SW 1271 (cell line): ENCODE data around the gene OR6C4.
"Not testable (repeated sequence)": the region's sequence is repeated elsewhere in the genome, so short reads cannot be mapped to it uniquely, and the experiment has no call there.

Source experiments
- DNase-seq, 2 experiments: peaks; one replicate each; lab custom pipeline; 2025; lab: John Stamatoyannopoulos, UW

OR6C4 gene

GRCh38 chr12:55549302-55549701 is at the start of gene OR6C4:
TSS of gene OR6C4 (plus strand) at chr12:55549602. CDS start at chr12:55551227, 1,625 bp downstream.
- no peak for DNase-seq

DNA sequence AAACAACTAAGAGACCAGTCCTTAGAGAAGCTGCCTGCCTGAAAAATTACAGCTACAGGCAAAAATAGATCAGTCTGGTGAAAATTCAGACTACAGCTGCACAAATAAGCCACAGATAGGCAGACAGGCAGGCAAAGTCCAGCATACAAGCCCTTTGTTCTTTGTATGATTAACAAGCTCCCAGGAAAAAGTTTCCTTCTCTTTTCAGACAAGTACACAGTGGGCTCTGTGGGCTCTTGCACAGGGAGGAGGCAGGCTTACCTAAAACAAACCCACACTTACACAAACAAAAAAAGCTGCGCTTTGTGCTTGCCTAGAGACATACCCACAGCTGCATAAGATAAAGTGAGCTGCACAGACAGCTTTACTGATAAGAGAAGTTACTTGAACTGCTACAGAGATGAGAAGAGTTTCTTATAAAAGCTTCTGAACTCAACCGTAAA is 49.6 kb upstream of the OR6C4 start:
- no peak for DNase-seq

DNA sequence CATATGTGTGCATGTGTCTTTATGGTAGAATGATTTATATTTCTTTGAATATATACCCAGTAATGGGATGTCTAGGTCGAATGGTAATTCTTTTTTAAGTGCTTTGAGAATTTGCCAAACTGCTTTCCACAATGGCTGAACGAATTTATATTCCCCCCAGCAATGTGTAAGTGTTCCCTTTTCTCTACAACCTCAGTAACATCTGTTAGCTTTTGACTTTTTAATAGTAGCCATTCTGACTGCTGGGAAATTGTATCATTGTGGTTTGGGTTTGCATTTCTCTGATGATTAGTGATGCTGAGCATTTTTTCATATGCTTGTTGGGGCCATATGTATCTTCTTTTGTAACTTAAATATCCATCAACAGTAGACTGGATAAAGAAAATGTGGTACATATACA is 47.8 kb upstream of the OR6C4 start:
- DNase-seq: no peak

GRCh38 chr12:55515696-55516095 is 33.7 kb upstream of the OR6C4 start:
- DNase-seq: no peak

DNA sequence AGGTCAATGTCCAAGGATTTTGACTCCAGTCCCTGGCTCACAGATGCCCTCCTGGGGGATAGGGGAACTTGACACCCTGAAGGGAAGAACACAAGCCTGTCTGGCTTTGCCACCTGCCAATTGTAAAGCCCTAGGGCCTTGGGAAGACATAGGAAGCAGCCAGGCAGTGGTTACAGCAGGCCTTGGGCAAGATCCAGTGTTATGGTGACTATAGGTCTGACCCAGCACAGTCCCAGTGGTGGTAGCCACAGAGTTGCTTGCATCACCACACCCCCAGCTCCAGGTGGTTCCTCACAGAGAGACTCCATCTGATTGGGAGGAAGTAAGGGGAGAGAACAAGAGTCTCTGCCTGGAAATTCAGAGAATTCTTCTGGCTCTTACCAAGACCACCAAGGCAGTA is 33.0 kb upstream of the OR6C4 start:
- no peak for DNase-seq

DNA sequence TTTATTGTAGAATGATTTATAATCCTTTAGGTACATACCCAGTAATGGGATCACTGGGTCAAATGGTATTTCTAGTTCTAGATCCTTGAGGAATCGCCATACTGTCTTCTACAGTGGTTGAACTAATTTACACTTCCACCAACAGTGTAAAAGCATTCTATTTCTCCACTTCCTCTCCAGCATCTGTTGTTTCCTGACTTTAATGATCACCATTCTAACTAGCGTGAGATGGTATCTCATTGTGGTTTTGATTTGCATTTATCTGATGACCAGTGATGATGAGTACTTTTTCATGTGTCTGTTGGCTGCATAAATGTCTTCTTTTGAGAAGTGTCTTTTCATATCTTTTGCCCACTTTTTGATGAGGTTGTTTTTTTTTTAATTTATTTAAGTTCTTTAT is 1.2 kb upstream of the OR6C4 start:
- DNase-seq: not testable (repeated sequence)

- DNase-seq: no peak
Measured at GRCh38 chr12:55548756-55549155, 646 bp upstream of the OR6C4 start.

- no peak for DNase-seq
Measured at GRCh38 chr12:55554296-55554695, 4.9 kb downstream of the OR6C4 start.

DNA sequence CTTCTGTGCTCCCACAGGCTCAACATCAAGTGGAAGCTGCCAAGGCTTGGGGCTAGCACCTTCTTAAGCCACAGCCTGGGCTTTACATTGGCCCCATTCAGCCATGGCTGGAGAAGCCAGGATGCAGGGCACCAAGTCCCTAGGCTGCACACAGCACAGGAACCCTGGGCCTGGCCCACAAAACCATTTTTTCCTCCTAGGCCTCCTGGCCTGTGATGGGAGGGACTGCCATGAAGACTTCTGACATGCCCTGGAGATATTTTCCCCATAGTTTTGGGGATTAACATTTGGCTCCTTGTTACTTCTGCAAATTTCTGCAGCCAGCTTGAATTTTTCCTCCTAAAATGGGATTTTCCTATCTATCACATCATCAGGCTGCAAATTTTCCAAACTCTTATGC is 20.7 kb downstream of the OR6C4 start:
- not testable (repeated sequence) for DNase-seq

GRCh38 chr12:55570689-55571088 is 21.3 kb downstream of the OR6C4 start:
- not testable (repeated sequence) for DNase-seq

- no peak for DNase-seq
Measured at GRCh38 chr12:55572168-55572567, 22.8 kb downstream of the OR6C4 start, which contains the start of gene OR2AP1. TSS of gene OR2AP1 (plus strand) at chr12:55572468. CDS start at chr12:55574415, 1,947 bp downstream.

DNA sequence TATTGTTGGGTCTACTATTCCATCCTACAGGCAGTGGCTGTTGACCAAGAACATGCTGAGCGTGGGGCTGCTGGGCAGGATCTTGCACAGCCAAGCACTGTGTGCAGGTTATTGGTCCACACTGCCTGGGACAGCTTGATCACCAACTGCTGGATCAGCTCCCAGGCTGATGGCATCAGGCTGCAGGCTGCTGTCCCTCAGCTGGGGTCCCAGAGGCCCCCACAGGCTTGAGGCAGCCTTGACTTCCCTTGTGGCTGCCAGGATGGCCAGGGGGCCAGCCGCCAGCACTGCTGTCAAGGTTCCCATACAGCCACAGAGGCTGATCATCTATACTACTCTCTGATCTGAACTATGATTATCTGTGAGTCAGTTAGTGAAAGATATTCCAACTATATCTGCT is 32.7 kb downstream of the OR6C4 start:
- no peak for DNase-seq

- DNase-seq: no peak
Measured at GRCh38 chr12:55585817-55586216, 36.4 kb downstream of the OR6C4 start.

DNA sequence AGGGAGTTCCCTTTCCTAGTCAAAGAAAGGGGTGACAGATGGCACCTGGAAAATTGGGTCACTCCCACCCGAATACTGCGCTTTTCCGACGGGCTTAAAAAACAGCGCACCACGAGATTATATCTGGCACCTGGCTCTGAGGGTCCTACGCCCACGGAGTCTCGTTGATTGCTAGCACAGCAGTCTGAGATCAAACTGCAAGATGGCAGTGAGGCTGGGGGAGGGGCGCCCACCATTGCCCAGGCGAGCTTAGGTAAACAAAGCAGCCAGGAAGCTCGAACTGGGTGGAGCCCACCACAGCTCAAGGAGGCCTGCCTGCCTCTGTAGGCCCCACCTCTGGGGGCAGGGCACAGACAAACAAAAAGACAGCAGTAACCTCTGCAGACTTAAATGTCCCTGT is 40.8 kb downstream of the OR6C4 start:
- DNase-seq: not testable (repeated sequence)
